SKM-1 (cell line): ENCODE measurements around the gene NSUN4.

ENCODE experiments used
- DNase-seq: peaks from one replicate; lab custom pipeline; 2025; ENCODE audit not compliant: unreplicated experiment; lab: John Stamatoyannopoulos, UW

The NSUN4 gene

GRCh38 chr1:46404482-46405196 is 64.0 kb downstream of the NSUN4 start:
- DNase-seq, result peak; percentile 66

GRCh38 chr1:46405197-46405555 is 64.6 kb downstream of the NSUN4 start:
- DNase-seq, result no peak

- no peak for DNase-seq
Measured at GRCh38 chr1:46405724-46406123, 65.1 kb downstream of the NSUN4 start.

GRCh38 chr1:46406881-46407608 is 66.4 kb downstream of the NSUN4 start:
- no peak for DNase-seq

- no peak for DNase-seq
Measured at GRCh38 chr1:46407636-46408035, 67.0 kb downstream of the NSUN4 start.

GRCh38 chr1:46408356-46409062 is 67.9 kb downstream of the NSUN4 start:
- no peak for DNase-seq

- DNase-seq, result no peak
Measured at GRCh38 chr1:46409063-46409372, 68.4 kb downstream of the NSUN4 start.

- DNase-seq, result no peak
Measured at GRCh38 chr1:46410156-46411009, 69.8 kb downstream of the NSUN4 start.

GRCh38 chr1:46411010-46411405 is 70.4 kb downstream of the NSUN4 start:
- DNase-seq, result no peak
